ENCODE measurements around the gene CLBA1.

DNA sequence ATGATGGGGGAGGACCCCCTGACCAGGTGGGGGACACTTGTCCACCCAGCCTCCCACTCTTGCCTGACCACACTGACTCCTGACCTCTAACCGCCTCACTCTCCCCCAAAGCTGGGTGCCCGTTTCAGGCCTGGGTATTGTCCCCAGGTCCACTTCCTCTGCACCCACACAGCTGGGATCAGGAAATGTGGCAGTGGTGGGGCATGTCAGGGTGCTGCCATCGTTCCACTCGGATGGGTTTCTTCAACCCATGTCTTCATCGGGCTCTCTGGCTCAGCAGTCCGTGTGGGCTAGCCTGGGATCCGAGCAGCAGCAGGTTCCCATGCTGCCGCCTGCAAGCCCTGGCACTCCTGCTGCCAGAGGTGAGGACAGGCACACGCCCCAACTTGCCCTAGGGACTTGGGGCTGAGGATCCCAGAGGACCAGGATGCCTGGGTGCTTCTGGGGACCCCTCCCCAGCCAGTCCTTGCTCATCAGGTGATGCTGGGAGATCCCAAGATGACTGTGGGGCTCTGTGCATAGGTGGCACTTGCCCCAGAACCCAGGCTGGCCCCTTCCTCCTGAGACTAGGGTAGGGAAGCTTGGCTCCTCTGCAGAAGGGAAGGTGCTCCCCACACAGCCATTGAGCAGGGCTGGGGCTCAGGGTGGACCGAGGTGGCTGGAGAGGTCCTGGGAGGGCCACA lies 2.9 kb upstream of the CLBA1 start:
- no peak for TF ChIP-seq GATA3 (IDR thresholded peaks at IDR 0.05; ENCODE audit: low read depth, low read length)
- TF ChIP-seq GATA2 (IDR thresholded peaks at IDR 0.05; ENCODE audit: low read depth, low read length): no peak
